ENCODE results near the gene WDR45.

Gene WDR45

GRCh38 chrX:49079489-49080428, at the start of gene WDR45:
Gene WDR45 (minus strand): TSS chrX:49079887. CDS start chrX:49078095, 1,792 bp downstream.
- DNase-seq = peak; percentile 79 to 80

GRCh38 chrX:49129427-49129826, 49.7 kb upstream of the WDR45 start:
- peak in 1 of 2 donors; percentile 7 for DNase-seq

DNA sequence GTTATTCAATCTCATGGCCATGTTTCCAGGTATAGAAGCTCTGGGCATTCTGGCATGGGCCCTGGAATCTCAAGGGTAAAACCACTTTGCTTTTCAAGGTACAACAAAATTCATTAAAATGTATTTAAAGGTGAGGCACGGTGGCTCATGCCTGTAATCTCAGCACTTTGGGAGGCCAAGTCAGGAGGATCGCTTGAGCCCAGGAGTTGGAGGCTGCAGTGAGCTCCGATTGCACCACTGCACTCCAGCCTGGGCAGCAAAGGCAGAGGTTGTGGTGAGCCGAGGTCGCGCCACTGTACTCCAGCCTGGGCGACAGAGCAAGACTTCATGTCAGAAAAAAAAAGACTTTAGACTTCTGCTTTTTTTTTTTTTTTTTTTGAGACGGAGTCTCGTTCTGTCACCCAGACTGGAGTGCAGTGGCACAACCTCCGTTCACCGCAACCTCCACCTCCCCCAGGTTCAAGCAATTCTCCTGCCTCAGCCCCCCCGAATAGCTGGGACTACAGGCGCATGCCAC, 48.1 kb upstream of the WDR45 start:
- DNase-seq = peak in 1 of 2 donors; percentile 13

DNA sequence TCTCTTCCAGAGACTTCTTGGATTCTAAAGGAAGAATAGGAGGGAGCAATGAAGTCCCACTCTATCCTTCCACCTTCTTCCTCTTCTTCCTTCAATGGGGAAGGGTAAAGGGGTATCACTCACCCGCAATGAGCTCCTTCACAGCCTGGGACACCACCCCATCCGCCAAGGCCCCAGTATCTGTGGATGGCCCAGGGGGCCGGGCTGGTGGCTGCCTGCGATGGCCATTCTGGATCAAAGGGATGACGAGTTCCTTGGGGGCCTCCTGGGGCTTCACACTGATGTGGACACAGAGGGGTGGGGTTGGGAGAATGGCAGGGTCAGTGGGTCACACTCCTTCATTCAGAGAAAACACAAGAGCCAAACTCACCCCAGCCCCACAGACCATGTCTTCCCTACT, 42.8 kb upstream of the WDR45 start:
- DNase-seq = no peak

DNA sequence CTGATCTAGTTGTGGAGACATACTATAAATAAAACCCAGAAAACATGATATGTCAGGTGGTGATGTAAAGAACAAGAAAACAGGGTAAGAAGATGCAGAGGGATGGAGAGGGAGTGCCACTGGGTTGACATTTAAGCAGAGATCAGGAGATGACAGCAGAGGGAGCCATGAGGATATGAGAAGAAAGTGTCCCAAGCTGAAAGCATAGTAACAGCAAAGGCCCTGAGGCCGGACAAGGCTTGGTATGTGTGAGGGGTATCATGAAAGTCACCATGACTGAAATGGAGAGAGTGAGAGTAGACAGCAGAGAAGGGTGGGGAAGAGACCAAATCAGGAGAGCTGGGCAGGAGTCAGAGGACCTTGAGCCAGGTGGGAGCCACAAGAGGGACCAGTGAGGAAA, 40.4 kb upstream of the WDR45 start:
- DNase-seq = no peak

DNA sequence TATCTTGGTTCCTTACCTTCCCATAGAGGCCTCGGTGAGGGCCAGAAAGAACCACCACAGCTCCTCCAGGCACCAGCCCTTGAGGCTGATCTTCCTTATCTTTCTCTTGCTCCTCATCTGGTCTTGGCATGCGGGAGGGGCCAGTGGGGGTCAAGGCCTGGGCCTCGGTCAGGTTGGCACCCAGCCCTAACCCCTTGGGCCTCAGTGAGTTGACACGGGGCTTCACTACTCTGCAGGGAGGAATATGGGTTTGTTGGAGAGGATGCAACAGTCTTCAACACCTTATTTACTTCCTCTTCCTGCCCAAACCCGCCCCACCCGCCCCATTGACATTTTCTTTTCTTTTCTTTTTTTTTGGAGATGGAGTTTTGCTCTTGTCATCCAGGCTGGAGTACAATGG, 37.9 kb upstream of the WDR45 start:
- no peak for DNase-seq

DNA sequence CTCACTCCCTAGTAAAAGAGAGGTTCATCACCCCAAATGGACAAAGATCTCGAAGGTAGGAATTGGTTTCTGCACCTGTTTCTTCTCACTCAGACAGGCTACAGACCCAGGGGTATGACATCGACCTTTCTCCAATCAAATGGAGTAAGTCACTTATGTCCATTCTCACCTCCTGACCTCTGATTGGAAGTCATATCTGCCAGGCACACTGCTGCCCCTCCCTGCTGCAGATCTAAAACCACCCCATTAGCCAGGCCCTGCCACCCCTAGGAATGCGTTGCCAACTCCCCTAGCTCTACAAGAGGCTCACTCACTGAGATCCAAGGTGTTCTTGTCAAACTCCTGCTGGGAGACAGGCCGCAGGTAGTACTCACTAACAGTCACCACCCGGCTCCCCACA, 37.0 kb upstream of the WDR45 start:
- no peak for DNase-seq

DNA sequence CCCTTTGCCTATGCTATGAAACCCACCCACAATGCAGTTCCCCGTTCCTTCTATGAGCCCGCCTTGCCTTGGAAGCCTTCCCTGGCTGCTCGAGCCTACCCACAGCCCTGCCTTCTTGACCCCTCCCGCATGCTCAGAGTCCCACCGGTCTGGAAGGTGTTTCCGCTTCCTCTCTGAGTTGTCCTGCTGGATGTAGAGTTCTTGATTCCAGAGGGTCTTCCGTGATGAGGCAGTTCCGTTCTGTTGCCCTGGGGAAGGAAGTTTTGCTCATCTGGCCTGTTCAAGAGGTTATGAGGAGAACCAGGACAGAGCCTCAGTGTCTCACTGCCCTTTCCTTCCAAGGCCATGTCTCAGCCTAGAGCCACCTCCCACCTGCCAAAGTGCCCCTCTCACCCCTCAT, 36.4 kb upstream of the WDR45 start:
- DNase-seq = no peak

- DNase-seq = no peak
Measured at GRCh38 chrX:49111791-49112190, 32.1 kb upstream of the WDR45 start.

DNA sequence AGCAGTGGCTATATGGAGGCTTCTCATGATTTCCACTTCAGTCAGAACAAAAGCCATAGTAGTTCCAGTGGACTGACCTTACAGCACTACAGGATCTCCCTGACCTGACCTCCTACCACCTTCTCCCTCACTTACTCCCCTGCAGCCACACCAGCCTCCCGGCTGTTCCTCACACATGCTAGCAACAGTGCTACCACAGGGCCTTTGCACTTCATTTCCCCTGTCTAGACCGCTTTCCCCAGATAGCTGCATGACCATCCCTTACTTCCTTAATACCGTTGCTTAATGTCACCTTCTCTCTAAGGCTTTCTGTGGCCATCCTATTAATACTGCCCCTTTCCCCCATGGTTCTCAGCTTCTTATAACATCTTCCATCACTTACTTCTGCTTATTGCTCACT, 30.7 kb upstream of the WDR45 start:
- DNase-seq = no peak

GRCh38 chrX:49108641-49109040, 29.0 kb upstream of the WDR45 start:
- no peak for DNase-seq

GRCh38 chrX:49106930-49107329, 27.2 kb upstream of the WDR45 start:
- peak in 1 of 2 donors; percentile 22 for DNase-seq

GRCh38 chrX:49106296-49106695, 26.6 kb upstream of the WDR45 start:
- no peak for DNase-seq

GRCh38 chrX:49103637-49104036, 23.9 kb upstream of the WDR45 start:
- DNase-seq = no peak

GRCh38 chrX:49102190-49102589, 22.5 kb upstream of the WDR45 start:
- no peak for DNase-seq

DNA sequence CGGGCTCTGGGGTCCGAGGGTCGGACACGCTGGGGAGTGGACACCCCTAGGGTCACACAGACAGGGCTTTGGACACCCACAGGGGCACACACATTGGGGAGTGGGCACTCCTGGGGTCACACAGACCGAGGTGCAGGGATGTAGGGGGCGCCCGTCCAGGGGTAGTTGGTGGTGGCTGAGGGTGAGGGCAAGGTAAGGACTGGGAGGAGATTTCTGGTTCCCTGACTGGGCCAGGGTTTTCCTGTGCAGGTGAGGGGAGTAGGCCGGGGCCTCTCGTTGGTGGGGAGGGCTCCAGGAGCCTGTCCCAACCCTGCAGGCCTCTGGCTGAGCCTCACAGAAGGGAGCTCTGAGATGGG, 21.9 kb upstream of the WDR45 start:
- no peak for DNase-seq

DNA sequence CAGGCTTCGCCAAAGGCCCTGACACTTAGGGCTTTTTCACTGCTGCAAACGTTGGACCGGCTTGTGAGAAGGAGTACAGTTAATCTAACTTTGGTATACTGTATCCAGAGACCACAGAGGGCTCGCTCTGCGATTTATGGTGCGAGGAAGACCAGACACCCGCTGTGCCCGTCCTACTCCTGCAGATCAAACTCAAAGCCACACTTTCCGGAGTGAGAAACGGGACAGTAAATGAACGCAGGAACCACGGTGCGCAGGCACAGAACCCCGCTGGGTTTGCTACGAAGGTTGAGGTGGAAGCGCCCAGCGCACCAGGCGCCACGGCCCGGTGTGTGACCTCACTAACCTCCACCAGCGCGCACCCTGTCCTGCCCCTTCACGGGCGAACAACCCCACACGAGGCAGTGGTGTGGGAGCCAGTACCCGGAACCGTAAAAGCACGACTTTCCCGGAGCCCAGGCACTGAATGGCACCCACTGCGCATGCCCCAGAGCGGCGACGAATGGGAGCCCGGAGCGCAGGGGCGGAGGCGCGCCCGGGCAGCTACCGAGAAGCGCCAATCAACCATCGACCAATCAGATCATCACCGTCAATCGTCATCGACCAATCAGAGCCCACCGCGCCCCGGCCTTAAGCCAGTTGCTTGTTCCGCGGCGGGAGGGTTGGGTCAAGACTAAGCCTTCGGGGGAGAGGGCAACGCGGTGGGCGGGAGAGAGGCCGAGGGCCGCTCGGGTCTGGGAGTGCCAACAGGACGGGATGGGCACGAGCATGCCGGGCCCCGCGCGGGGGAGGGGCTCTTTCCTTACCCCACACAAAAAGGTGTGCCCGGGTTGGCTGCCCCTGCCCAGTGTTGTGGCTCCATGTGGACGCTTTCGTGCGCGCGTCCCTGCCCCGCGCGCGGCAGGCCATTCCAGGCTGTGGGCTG, 21.3 kb upstream of the WDR45 start:
- DNase-seq = peak; percentile 92

DNA sequence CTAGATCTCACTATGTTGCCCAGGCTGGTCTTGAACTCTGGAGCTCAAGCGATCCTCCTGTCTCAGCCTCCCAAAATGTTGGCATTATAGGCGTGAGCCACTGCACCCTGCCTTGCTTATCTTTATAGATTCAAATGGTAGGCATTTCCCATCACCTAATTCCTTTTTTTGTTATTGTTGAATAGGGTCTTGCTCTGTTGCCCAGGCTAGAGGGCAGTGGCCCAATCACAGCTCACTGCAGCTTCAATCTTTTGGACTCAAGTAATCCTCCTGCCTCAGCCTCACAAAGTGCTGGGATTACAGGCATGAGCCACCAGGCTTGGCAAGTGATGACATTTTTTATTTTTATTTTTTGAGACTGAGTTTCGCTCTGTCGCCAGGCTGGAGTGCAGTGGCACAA, 16.7 kb upstream of the WDR45 start:
- no peak for DNase-seq

DNA sequence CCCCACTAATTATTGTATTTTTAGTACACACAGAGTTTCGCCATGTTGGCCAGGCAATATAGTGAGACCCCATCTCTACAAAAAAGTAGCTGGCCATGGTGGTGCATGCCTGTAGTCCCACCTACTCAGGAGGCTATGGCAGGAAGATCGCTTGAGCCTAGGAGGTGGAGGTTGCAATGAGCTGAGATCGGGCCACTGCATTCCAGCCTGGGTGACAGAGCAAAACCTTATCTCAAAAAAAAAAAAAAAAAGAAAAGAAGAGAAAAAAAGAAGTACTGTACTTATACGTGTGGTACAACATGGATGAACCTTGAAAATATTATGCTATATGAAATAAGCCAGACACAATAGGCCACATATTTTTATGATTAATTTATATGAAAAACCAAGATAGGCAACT, 9.9 kb upstream of the WDR45 start:
- no peak for DNase-seq

- no peak for DNase-seq
Measured at GRCh38 chrX:49082271-49082871, 2.7 kb upstream of the WDR45 start.

DNA sequence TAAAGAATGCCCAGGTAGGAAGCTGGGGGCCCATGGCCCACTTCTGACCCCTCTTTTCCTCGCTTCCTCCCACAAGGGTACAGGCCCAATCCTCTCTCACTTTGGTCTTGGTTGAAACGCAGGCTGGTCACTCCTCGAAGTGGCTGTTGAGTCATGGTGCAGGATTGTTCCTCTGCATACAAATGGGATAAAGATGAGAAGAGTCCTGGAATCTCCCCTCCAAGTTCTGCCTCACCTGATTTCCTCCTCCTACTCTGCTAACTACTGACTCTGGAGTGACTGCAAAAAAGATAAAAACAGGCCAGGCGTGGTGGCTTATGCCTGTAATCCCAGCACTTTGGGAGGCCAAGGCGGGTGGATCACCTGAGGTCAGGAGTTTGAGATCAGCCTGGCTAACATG, 1.7 kb downstream of the WDR45 start:
- DNase-seq = no peak

- DNase-seq = no peak
Measured at GRCh38 chrX:49075347-49075746, 4.3 kb downstream of the WDR45 start.

Data from CD4-positive, alpha-beta T cell treated with Interleukin-1 beta for 1 hour (primary cell).